Ishikawa (cell line): Measurements from ENCODE around the gene MYRIP.

Source experiments
- CEBPB ChIP-seq: IDR thresholded peaks from 2 replicates; pipeline ENCODE4 v1.6.1; 2012
- CREB1 ChIP-seq: IDR thresholded peaks from 2 replicates; pipeline ENCODE4 v1.6.1; 2012; ENCODE audit warnings: low read depth
- EGR1 ChIP-seq: IDR thresholded peaks from 2 replicates; pipeline ENCODE4 v1.6.1; 2012
- EP300 ChIP-seq: IDR thresholded peaks from 2 replicates; pipeline ENCODE4 v1.6.1; 2012; ENCODE audit warnings: borderline replicate concordance
- FOXM1 ChIP-seq: IDR thresholded peaks from 2 replicates; pipeline ENCODE4 v1.6.1; 2012; ENCODE audit warnings: low read depth, borderline replicate concordance
- MAX ChIP-seq: IDR thresholded peaks from 2 replicates; pipeline ENCODE4 v1.6.1; 2012
- NFIC ChIP-seq: IDR thresholded peaks from 2 replicates; pipeline ENCODE4 v1.6.1; 2012
- RAD21 ChIP-seq: IDR thresholded peaks from 2 replicates; pipeline ENCODE4 v1.6.1; 2012; ENCODE audit warnings: low read depth
- REST ChIP-seq: IDR thresholded peaks from 2 replicates; pipeline ENCODE4 v1.6.1; 2012; ENCODE audit warnings: low read depth, mild to moderate bottlenecking
- TAF1 ChIP-seq: IDR thresholded peaks from 2 replicates; pipeline ENCODE4 v1.6.1; 2012; ENCODE audit warnings: low read depth, mild to moderate bottlenecking
- TCF12 ChIP-seq: IDR thresholded peaks from 2 replicates; pipeline ENCODE4 v1.6.1; 2012; ENCODE audit warnings: low read depth
- TEAD4 ChIP-seq: IDR thresholded peaks from 2 replicates; pipeline ENCODE4 v1.6.1; 2012
- USF1 ChIP-seq: IDR thresholded peaks from 2 replicates; pipeline ENCODE4 v1.6.1; 2012
- YY1 ChIP-seq: IDR thresholded peaks from 2 replicates; pipeline ENCODE4 v1.6.1; 2012; ENCODE audit warnings: low read depth
- ZBTB7A ChIP-seq: IDR thresholded peaks from 2 replicates; pipeline ENCODE4 v1.6.1; 2012; ENCODE audit warnings: low read depth

Gene MYRIP

GRCh38 chr3:40237889-40238571 lies 428.6 kb downstream of the MYRIP start:
- TF ChIP-seq TCF12 (no peak), REST (no peak), MAX (no peak), EGR1 (no peak), YY1 (no peak), TEAD4 (no peak), FOXM1 (no peak), RAD21 (no peak), USF1 (no peak), ZBTB7A (no peak), TAF1 (no peak), CREB1 (no peak), NFIC (no peak), EP300 (no peak), CEBPB (no peak)

GRCh38 chr3:40240921-40241320 lies 431.5 kb downstream of the MYRIP start:
- TF ChIP-seq YY1 (no peak), TAF1 (no peak), REST (no peak), CEBPB (no peak), RAD21 (no peak), USF1 (no peak), TEAD4 (no peak), EGR1 (no peak), TCF12 (no peak), ZBTB7A (no peak), EP300 (no peak)

- TF ChIP-seq FOXM1 (no peak), YY1 (no peak), CREB1 (no peak), USF1 (no peak), NFIC (no peak), EP300 (no peak), TAF1 (no peak), CEBPB (no peak), MAX (no peak), REST (no peak), TCF12 (no peak), EGR1 (no peak), RAD21 (no peak), ZBTB7A (no peak), TEAD4 (no peak)
These were observed 432.8 kb downstream of the MYRIP start for GRCh38 chr3:40242216-40242615.

GRCh38 chr3:40242638-40243037 lies 433.2 kb downstream of the MYRIP start:
- no peak for TF ChIP-seq FOXM1
- TF ChIP-seq EGR1, result no peak
- TF ChIP-seq ZBTB7A, result no peak
- TF ChIP-seq TEAD4, result no peak
- no peak for TF ChIP-seq EP300
- no peak for TF ChIP-seq TCF12
- no peak for TF ChIP-seq TAF1
